Keratinocyte (primary cell): ENCODE results near the gene SYT8.

Experiments used
- CTCF ChIP-seq, 3 experiments: IDR thresholded peaks in 1 of 3; conservative IDR thresholded peaks in 1 of 3; optimal IDR thresholded peaks in 1 of 3; 2 replicates in 2 of 3; 3 replicates in 1 of 3; pipeline versions ENCODE3 to v1.5.1; 2011; ENCODE audit warnings: low read length in 3 of 3, mild to moderate bottlenecking in 3 of 3, moderate library complexity in 2 of 3, control low read depth in 1 of 3, inconsistent platforms in 1 of 3; ENCODE audit not compliant: insufficient read depth in 2 of 3; ENCODE audit errors: extremely low read depth in 1 of 3
- EZH2 ChIP-seq: IDR thresholded peaks from one replicate; pipeline ENCODE4 v1.6.1; 2012; ENCODE audit warnings: inconsistent platforms, mild to moderate bottlenecking, low read length, moderate library complexity

- TF ChIP-seq EZH2 (no peak), CTCF (optimal IDR thresholded peaks at IDR 0.05 in 1 of 3, IDR thresholded peaks at IDR 0.05 in 1 of 3, conservative IDR thresholded peaks at IDR 0.05 in 1 of 3; ENCODE audit: extremely low read depth in 1 of 3, insufficient read depth in 2 of 3, low read length in 3 of 3) (peak; percentile 71 to 98 (median 95))
Measured at GRCh38 chr11:1882265-1883238, 47.8 kb downstream of the SYT8 start.
